PC-9 (cell line): ENCODE results near the gene FBXO45.

Source experiments
- EZH2 ChIP-seq: fragments of 200-600 bp; sonication (generic); IDR thresholded peaks from 2 replicates; pipeline ENCODE4 v1.8.0; 2017; ENCODE audit warnings: antibody characterized with exemption, low read depth
- TF ChIP-seq, protein P1 (sequence below): fragments of 200-600 bp; sonication (generic); conservative IDR thresholded peaks from 2 replicates; pipeline ENCODE4 v1.6.1; 2017; ENCODE audit warnings: mixed run types, antibody characterized with exemption, mild to moderate bottlenecking, moderate library complexity

GRCh38 chr3:196569003-196569516 lies 600 bp downstream of the FBXO45 start:
- TF ChIP-seq, protein P1, sequence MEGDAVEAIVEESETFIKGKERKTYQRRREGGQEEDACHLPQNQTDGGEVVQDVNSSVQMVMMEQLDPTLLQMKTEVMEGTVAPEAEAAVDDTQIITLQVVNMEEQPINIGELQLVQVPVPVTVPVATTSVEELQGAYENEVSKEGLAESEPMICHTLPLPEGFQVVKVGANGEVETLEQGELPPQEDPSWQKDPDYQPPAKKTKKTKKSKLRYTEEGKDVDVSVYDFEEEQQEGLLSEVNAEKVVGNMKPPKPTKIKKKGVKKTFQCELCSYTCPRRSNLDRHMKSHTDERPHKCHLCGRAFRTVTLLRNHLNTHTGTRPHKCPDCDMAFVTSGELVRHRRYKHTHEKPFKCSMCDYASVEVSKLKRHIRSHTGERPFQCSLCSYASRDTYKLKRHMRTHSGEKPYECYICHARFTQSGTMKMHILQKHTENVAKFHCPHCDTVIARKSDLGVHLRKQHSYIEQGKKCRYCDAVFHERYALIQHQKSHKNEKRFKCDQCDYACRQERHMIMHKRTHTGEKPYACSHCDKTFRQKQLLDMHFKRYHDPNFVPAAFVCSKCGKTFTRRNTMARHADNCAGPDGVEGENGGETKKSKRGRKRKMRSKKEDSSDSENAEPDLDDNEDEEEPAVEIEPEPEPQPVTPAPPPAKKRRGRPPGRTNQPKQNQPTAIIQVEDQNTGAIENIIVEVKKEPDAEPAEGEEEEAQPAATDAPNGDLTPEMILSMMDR: no peak
- no peak for TF ChIP-seq EZH2
